Measurements from ENCODE around the gene KCNQ4. TPM values are rescaled to one million over a fixed set of nuclear protein-coding genes. Genes with fewer than 3 reads are reported as not detected.

The KCNQ4 gene
- total RNA-seq, 2 donors from 2014 or later: 1.8 to 1.9 TPM

GRCh38 chr1:40745176-40745575 is 38.4 kb upstream of the KCNQ4 start:
- Histone ChIP-seq H3K4me3 (no peak overlapping the region), H3K9ac (ENCODE audit: low read depth in 2 of 2, low read length in 2 of 2) (no peak overlapping the region), H3K27ac (no peak overlapping the region), H3K4me1 (peaks cover 5% of the 10 kb centered on the region), H3K36me3 (no peaks in the 10 kb centered on the region), H3K9me3 (no peaks in the 10 kb centered on the region), H3K27me3 (no peaks in the 10 kb centered on the region)
- intact Hi-C loops (cut with DNase I): no loop called here
- no peak for DNase-seq
- TF ChIP-seq CTCF (IDR thresholded peaks at IDR 0.05): no peak

- H3K4me3 ChIP-seq: no peak overlapping the region
- no peak for DNase-seq
- H3K27me3 ChIP-seq: no peaks in the 10 kb centered on the region
- H3K9ac ChIP-seq (ENCODE audit: low read depth in 2 of 2, low read length in 2 of 2): no peak overlapping the region
- peaks cover 5% of the 10 kb centered on the region for H3K4me1 ChIP-seq
- H3K36me3 ChIP-seq: no peaks in the 10 kb centered on the region
- H3K9me3 ChIP-seq: no peaks in the 10 kb centered on the region
- no peak for TF ChIP-seq CTCF (IDR thresholded peaks at IDR 0.05)
- intact Hi-C loops (cut with DNase I): no loop called here
- no peak overlapping the region for H3K27ac ChIP-seq
These were observed 37.1 kb upstream of the KCNQ4 start for GRCh38 chr1:40746344-40747090.

- Histone ChIP-seq H3K9ac (ENCODE audit: low read depth in 2 of 2, low read length in 2 of 2) (no peak overlapping the region), H3K9me3 (no peaks in the 10 kb centered on the region), H3K27ac (no peak overlapping the region), H3K4me3 (no peak overlapping the region), H3K27me3 (no peaks in the 10 kb centered on the region), H3K36me3 (peaks cover 2% of the 10 kb centered on the region), H3K4me1 (peaks cover 5% of the 10 kb centered on the region)
- TF ChIP-seq CTCF (IDR thresholded peaks at IDR 0.05): no peak
- peak; percentile 36 for DNase-seq
- intact Hi-C loops (cut with DNase I): no loop called here
These were observed 34.5 kb upstream of the KCNQ4 start for GRCh38 chr1:40748841-40749718.

GRCh38 chr1:40749817-40750216 is 33.8 kb upstream of the KCNQ4 start:
- no peak overlapping the region for H3K9ac ChIP-seq (ENCODE audit: low read depth in 2 of 2, low read length in 2 of 2)
- no peaks in the 10 kb centered on the region for H3K27me3 ChIP-seq
- H3K4me3 ChIP-seq: no peak overlapping the region
- H3K27ac ChIP-seq: no peak overlapping the region
- no peaks in the 10 kb centered on the region for H3K9me3 ChIP-seq
- intact Hi-C loops (cut with DNase I): no loop called here
- peaks cover 8% of the 10 kb centered on the region for H3K36me3 ChIP-seq
- DNase-seq: no peak
- no peak for TF ChIP-seq CTCF (IDR thresholded peaks at IDR 0.05)
- H3K4me1 ChIP-seq: peaks cover 5% of the 10 kb centered on the region

GRCh38 chr1:40750451-40750908 is 33.1 kb upstream of the KCNQ4 start:
- intact Hi-C loops (cut with DNase I): no loop called here
- Histone ChIP-seq H3K4me1 (peaks cover 5% of the 10 kb centered on the region), H3K4me3 (no peak overlapping the region), H3K9ac (ENCODE audit: low read depth in 2 of 2, low read length in 2 of 2) (no peak overlapping the region), H3K9me3 (no peaks in the 10 kb centered on the region), H3K27me3 (no peaks in the 10 kb centered on the region), H3K27ac (no peak overlapping the region), H3K36me3 (peaks cover 8% of the 10 kb centered on the region)
- no peak for TF ChIP-seq CTCF (IDR thresholded peaks at IDR 0.05)
- DNase-seq: no peak

All from colonic mucosa (tissue), 4 donors.